ENCODE measurements around the gene RRN3. TPM values are rescaled to one million over a fixed set of nuclear protein-coding genes. Genes with fewer than 3 reads are reported as not detected.
A peak's percentile ranks its signal among the peaks of the same experiment; 100 is the strongest.
"Not testable (repeated sequence)": the region's sequence is repeated elsewhere in the genome, so short reads cannot be mapped to it uniquely, and the experiment has no call there.

RRN3 gene
- total RNA-seq (22.7 and 26.5 TPM in 2 replicates), polyA plus RNA-seq (12.3 and 15.1 TPM in 2 replicates), polyA minus RNA-seq (34.4 and 36.9 TPM in 2 replicates), Bru-seq, nascent RNA (percentile 83 among the genes with signal in this experiment), BruChase-seq, experiment 1, labeled RNA remaining after a 6-hour chase (percentile 76 among the genes with signal in this experiment), BruChase-seq, experiment 2, labeled RNA remaining after a 2-hour chase (percentile 82 among the genes with signal in this experiment)
- 17.0 and 17.4 TPM in 2 replicates for polyA plus RNA-seq (2011; cell fraction: cytosol; rRNA removed)
- 30.3 and 33.3 TPM in 2 replicates for polyA plus RNA-seq (2011; cell fraction: nucleus; rRNA removed)
- polyA plus RNA-seq (2012): 28.0 and 30.8 TPM in 2 replicates
- 24.3 TPM for polyA minus RNA-seq (2011; cell fraction: cytosol; rRNA and poly(A)+ RNA removed)
- 14.8 and 23.0 TPM in 2 replicates for polyA minus RNA-seq (2011; cell fraction: nucleus; rRNA and poly(A)+ RNA removed)
- long read RNA-seq, transcript RRN3-201 (18 exons, 3,762 nt): major isoform, 33 of 47 reads
- long read RNA-seq, partial matches to known transcripts: 2 of 47 reads
- long read RNA-seq, other reads (novel, unspliced or antisense): 9 of 47 reads

GRCh38 chr16:15093955-15094827 lies at the start of gene RRN3:
RRN3 (minus strand) TSS chr16:15094272; CDS start chr16:15094233, 39 bp downstream.
- POLR2A ChIA-PET; FAIRE-seq; dilution Hi-C loops (cut with MboI; ENCODE audit: extremely low pct_ligation_motif_present, low sequenced_read_pairs); H3K9me1 ChIP-seq (replicated peaks; ENCODE audit: control insufficient read depth, extremely low read depth, insufficient read depth, low read length); H4K20me1 ChIP-seq (replicated peaks; ENCODE audit: control insufficient read depth, extremely low read depth, insufficient read depth, low read length); H3K4me1 ChIP-seq (ENCODE audit: control insufficient read depth, extremely low read depth, insufficient read depth, low read length); H3K36me3 ChIP-seq (ENCODE audit: control insufficient read depth in 2 of 2, extremely low read depth in 1 of 2, insufficient read depth in 2 of 2, low read length in 2 of 2); H3K9me3 ChIP-seq (replicated peaks; ENCODE audit: control insufficient read depth, insufficient read depth, low read length); intact Hi-C loops (cut with micrococcal nuclease); H3K27me3 ChIP-seq (ENCODE audit: control insufficient read depth in 2 of 2, insufficient read depth in 2 of 2, low read length in 2 of 2): not testable (repeated sequence)
- H3K4me3 ChIP-seq (replicated peaks in 1 of 3; ENCODE audit: insufficient read depth in 1 of 3, low read depth in 1 of 3, low read length in 3 of 3): peak within 1 kb of the TSS; percentile 40 to 84 (median 66)
- peak within 1 kb of the TSS; percentile 90 for H2AFZ ChIP-seq (ENCODE audit: low read depth, low read length)
- H3K9ac ChIP-seq (replicated peaks; ENCODE audit: extremely low read depth, insufficient read depth, low read length): peak within 1 kb of the TSS; percentile 93
- TF ChIP-seq POLR2AphosphoS5 (IDR thresholded peaks at IDR 0.05; ENCODE audit: insufficient read depth, low read depth, low read length) (peak; percentile 93), POLR2A (IDR thresholded peaks at IDR 0.05; ENCODE audit: low read depth, low read length) (peak; percentile 91)
- H3K27ac ChIP-seq (ENCODE audit: insufficient read depth, low read depth, low read length): peak within 1 kb of the TSS; percentile 68
- H3K79me2 ChIP-seq (ENCODE audit: control insufficient read depth, insufficient read depth, low read length): peaks cover 15% of the 10 kb centered on the region
- TSS peak; percentile 91 for BruUV-seq (replicated peaks)
- H3K4me2 ChIP-seq (ENCODE audit: insufficient read depth, low read length): peak within 1 kb of the TSS; percentile 75
- DNase-seq (ENCODE audit: low read depth, low spot score): peak; percentile 94
- CTCF ChIA-PET: interaction anchor here (0.7 kb wide), 1 partner anchor 38 kb away, joined by 3 read pairs; the partner anchor contains the start of gene NTAN1

- H2AFZ ChIP-seq (ENCODE audit: low read depth, low read length); H3K9me3 ChIP-seq (replicated peaks; ENCODE audit: control insufficient read depth, insufficient read depth, low read length); intact Hi-C loops (cut with micrococcal nuclease); H3K9me1 ChIP-seq (replicated peaks; ENCODE audit: control insufficient read depth, extremely low read depth, insufficient read depth, low read length); H3K4me1 ChIP-seq (ENCODE audit: control insufficient read depth, extremely low read depth, insufficient read depth, low read length); H3K36me3 ChIP-seq (ENCODE audit: control insufficient read depth in 2 of 2, extremely low read depth in 1 of 2, insufficient read depth in 2 of 2, low read length in 2 of 2); H3K4me3 ChIP-seq (replicated peaks in 1 of 3; ENCODE audit: insufficient read depth in 1 of 3, low read depth in 1 of 3, low read length in 3 of 3); POLR2A ChIA-PET; CTCF ChIA-PET; FAIRE-seq; H3K27me3 ChIP-seq (ENCODE audit: control insufficient read depth in 2 of 2, insufficient read depth in 2 of 2, low read length in 2 of 2); H3K4me2 ChIP-seq (ENCODE audit: insufficient read depth, low read length); H4K20me1 ChIP-seq (replicated peaks; ENCODE audit: control insufficient read depth, extremely low read depth, insufficient read depth, low read length); dilution Hi-C loops (cut with MboI; ENCODE audit: extremely low pct_ligation_motif_present, low sequenced_read_pairs); DNase-seq (ENCODE audit: low read depth, low spot score): not testable (repeated sequence)
- H3K9ac ChIP-seq (replicated peaks; ENCODE audit: extremely low read depth, insufficient read depth, low read length): peak overlapping the region; percentile 23
- TSS peak; percentile 36 for BruUV-seq (replicated peaks)
- H3K79me2 ChIP-seq (ENCODE audit: control insufficient read depth, insufficient read depth, low read length): peaks cover 21% of the 10 kb centered on the region
- peak overlapping the region; percentile 50 for H3K27ac ChIP-seq (ENCODE audit: insufficient read depth, low read depth, low read length)
These were observed 49.6 kb upstream of the RRN3 start for GRCh38 chr16:15143601-15144091.

- H3K9ac ChIP-seq (replicated peaks; ENCODE audit: extremely low read depth, insufficient read depth, low read length); H3K27ac ChIP-seq (ENCODE audit: insufficient read depth, low read depth, low read length); H4K20me1 ChIP-seq (replicated peaks; ENCODE audit: control insufficient read depth, extremely low read depth, insufficient read depth, low read length); intact Hi-C loops (cut with micrococcal nuclease); H2AFZ ChIP-seq (ENCODE audit: low read depth, low read length); DNase-seq (ENCODE audit: low read depth, low spot score); H3K9me3 ChIP-seq (replicated peaks; ENCODE audit: control insufficient read depth, insufficient read depth, low read length); H3K4me2 ChIP-seq (ENCODE audit: insufficient read depth, low read length); H3K4me1 ChIP-seq (ENCODE audit: control insufficient read depth, extremely low read depth, insufficient read depth, low read length); POLR2A ChIA-PET; H3K9me1 ChIP-seq (replicated peaks; ENCODE audit: control insufficient read depth, extremely low read depth, insufficient read depth, low read length); dilution Hi-C loops (cut with MboI; ENCODE audit: extremely low pct_ligation_motif_present, low sequenced_read_pairs); H3K27me3 ChIP-seq (ENCODE audit: control insufficient read depth in 2 of 2, insufficient read depth in 2 of 2, low read length in 2 of 2); FAIRE-seq; BruUV-seq (replicated peaks); H3K4me3 ChIP-seq (replicated peaks in 1 of 3; ENCODE audit: insufficient read depth in 1 of 3, low read depth in 1 of 3, low read length in 3 of 3); H3K36me3 ChIP-seq (ENCODE audit: control insufficient read depth in 2 of 2, extremely low read depth in 1 of 2, insufficient read depth in 2 of 2, low read length in 2 of 2); CTCF ChIA-PET: not testable (repeated sequence)
- peaks cover 21% of the 10 kb centered on the region for H3K79me2 ChIP-seq (ENCODE audit: control insufficient read depth, insufficient read depth, low read length)
These were observed 49.0 kb upstream of the RRN3 start for GRCh38 chr16:15142891-15143600.
